Measurements from ENCODE around the gene SAFB2.

The SAFB2 gene

DNA sequence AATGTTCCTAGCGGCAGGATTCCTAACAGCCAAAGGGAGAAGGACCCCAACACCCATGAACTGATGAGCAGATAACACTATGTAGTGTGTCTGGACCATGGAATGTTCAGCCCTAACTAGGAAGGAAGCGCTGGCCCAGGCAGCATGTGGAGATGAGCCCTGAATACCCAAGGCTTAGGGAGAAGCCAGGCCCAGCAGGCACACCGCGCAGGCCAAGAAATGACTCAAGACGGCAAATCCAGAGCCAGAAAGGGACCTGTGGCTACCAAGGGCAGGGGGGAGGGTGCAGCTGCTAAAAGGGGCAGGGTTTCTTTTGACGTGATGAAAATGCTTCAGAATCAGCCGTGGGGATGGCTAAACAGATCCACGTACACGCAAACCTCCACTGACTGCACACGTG is 34.1 kb downstream of the SAFB2 start:
- no peak overlapping the region for H3K4me3 ChIP-seq (ENCODE audit: low read depth, low read length)
- DNase-seq (ENCODE audit: low read depth), result no peak

- no peak for DNase-seq (ENCODE audit: low read depth)
- no peak overlapping the region for H3K4me3 ChIP-seq (ENCODE audit: low read depth, low read length)
These were observed 34.9 kb downstream of the SAFB2 start for GRCh38 chr19:5587661-5588060.

GRCh38 chr19:5587071-5587455 is 35.5 kb downstream of the SAFB2 start:
- no peak overlapping the region for H3K4me3 ChIP-seq (ENCODE audit: low read depth, low read length)
- DNase-seq (ENCODE audit: low read depth), result no peak

DNA sequence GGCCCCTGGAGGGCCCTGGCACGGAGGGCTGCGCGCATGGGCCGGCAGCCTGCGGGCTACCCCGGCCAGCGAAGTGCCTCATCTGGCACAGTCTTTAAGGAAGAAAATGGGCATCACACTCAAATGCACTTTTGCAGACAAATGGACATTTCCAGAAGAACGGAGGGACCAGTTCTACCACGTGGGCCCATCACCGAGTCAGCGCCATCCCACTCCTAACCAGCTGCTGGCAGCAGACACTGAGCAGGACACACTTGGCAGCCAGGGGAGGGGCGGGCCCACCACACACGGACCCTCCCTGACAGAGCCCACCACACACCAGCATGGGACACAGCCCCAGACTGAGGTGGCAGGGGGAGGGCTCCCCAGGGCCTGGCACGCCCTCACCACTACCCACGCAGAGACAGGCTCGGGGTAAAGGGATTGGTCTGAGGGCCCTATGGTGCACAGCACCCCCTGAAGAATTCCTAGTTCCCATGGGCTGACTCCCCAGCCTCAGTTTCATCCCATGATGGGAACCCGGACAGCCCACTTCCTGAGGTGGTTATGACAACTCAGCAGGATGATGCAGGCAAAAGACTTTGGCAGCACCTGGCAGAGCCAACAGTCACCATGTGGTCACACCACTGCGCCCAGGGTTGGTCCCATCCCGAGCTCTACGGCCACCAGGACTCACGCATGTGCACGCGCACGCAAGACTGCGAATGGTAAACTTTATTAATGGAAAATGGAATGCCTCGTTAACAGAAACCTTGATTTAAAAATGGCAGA is 36.1 kb downstream of the SAFB2 start:
- no peak for DNase-seq (ENCODE audit: low read depth)

DNA sequence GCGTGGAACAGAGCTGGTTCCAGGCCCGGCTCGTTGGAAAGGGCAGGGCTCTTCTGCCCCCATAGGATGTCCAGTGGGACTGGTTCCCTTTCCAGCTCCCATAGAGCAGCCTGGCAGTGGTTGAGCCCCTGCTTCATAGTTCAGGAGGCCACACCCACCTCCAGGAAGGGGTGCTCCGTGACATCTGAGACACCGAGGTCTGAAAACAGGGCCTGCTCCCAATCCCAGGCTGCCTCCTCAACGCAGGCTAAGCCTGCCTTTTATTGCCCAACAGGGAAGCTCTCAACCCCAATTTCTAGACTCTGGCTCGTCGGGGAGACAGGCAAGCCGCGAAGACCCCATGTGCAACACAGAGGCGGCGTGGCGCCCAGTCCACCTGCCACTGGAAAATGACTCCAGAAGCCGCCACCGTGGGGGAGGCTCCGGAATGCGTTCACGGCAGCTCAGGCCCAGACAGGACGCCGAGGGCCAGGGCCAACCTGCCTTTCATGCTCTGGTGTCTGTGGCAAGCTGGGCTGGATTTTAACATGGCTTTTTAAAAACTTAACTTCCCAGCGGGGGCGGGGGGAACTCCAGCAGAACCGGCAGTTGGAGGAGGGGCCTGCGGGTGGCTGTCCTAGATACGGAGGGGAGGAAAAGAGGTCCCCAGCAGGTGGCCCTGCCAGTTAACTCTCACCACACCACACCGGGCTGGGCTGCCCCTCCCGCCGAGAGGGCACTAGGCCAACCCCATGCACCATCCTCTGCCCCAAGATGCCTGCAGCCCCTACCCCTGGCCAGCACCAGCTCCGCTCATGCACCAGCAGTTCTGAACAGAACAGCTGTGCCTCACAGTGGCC is 36.9 kb downstream of the SAFB2 start:
- no peak for DNase-seq (ENCODE audit: low read depth)

More for the DNA sequence above, 36.1 kb downstream of the SAFB2 start:
- H3K4me3 ChIP-seq (ENCODE audit: low read depth, low read length), result no peak overlapping the region

GRCh38 chr19:5580161-5580571 is 42.4 kb downstream of the SAFB2 start:
- no peak overlapping the region for H3K4me3 ChIP-seq (ENCODE audit: low read depth, low read length)
- DNase-seq (ENCODE audit: low read depth), result no peak

More for the DNA sequence above, 36.9 kb downstream of the SAFB2 start:
- H3K4me3 ChIP-seq (ENCODE audit: low read depth, low read length), result no peak overlapping the region

GRCh38 chr19:5579697-5580096 is 42.9 kb downstream of the SAFB2 start:
- DNase-seq (ENCODE audit: low read depth), result no peak

DNA sequence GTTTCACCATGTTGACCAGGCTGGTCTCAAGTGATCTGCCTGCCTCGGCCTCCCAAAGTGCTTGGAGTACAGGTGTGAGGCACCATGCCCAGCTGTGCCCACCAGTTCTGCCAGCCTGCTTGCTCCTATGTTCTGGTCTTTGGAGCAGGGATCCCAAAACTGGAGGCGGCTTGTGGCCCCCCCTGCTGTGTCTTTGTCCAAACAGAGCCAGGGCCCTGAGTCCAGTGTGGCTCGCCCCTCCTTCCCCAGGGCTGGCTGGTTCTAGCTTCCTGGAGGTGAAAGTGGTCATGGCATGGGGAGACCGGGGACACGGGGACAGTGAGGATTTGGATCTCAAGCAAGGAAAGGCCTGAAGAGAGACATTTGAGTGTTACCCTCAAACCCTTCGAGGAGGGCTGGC is 43.3 kb downstream of the SAFB2 start:
- DNase-seq (ENCODE audit: low read depth), result no peak
- H3K4me3 ChIP-seq (ENCODE audit: low read depth, low read length), result no peak overlapping the region

More at GRCh38 chr19:5579697-5580096, 42.9 kb downstream of the SAFB2 start:
- H3K4me3 ChIP-seq (ENCODE audit: low read depth, low read length), result no peak overlapping the region

DNA sequence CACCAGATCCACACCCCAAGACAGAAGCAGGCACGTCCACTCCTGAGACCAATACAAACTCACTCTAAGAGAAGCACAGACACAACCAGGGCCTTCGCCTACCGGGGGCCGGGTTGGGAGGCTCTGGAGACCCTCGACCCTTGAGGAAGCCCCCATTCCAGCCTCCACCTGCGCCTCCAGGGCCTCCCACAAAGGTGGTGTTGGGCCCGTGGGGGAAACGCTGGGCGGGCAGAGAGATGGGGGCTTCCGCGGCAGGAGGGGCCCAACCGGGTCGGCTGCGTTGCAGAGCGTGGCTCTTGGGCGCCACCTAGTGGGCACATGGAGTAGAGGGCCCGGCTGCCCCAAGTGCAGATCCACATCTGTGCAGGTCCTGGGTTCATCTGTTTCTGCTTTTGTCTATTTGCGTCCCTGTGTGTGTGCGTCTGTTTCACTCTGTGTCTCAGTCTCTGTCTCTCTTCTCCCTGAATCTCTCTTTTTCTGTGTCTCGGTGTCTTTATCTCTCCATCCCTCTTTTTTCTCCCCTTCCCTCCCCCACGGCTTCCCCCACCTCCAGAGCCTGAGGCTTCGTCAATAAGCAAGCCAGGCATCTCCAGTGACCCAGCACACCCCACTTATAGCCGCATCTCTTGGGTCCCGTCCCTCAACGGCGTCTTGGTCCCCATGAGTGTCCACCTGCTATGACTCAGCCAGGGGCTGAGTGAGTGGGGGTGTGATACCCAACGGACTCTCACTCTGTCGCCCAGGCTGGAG is 44.3 kb downstream of the SAFB2 start:
- no peak for DNase-seq (ENCODE audit: low read depth)
- peak overlapping the region; percentile 33 for H3K4me3 ChIP-seq (ENCODE audit: low read depth, low read length)

DNA sequence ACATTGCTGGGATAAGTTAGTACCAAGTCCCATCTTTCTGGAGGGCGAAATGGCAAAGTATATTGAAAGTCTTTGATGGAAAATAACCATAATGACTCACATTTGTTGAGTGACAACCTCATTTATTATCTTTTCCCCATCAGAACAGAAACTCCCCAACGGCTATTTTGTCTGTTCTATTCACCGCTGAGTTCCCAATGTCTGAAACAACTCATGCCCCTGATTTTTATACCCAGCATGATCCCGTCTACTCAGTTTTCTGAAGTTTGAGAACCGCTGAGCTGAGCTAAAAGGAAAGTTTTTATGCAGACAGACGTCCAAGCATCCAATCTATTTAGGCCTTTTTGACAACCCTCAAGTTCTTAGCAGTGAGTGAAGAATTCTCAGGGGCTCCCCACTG is 47.0 kb downstream of the SAFB2 start:
- H3K4me3 ChIP-seq (ENCODE audit: low read depth, low read length), result no peak overlapping the region
- DNase-seq (ENCODE audit: low read depth), result no peak

DNA sequence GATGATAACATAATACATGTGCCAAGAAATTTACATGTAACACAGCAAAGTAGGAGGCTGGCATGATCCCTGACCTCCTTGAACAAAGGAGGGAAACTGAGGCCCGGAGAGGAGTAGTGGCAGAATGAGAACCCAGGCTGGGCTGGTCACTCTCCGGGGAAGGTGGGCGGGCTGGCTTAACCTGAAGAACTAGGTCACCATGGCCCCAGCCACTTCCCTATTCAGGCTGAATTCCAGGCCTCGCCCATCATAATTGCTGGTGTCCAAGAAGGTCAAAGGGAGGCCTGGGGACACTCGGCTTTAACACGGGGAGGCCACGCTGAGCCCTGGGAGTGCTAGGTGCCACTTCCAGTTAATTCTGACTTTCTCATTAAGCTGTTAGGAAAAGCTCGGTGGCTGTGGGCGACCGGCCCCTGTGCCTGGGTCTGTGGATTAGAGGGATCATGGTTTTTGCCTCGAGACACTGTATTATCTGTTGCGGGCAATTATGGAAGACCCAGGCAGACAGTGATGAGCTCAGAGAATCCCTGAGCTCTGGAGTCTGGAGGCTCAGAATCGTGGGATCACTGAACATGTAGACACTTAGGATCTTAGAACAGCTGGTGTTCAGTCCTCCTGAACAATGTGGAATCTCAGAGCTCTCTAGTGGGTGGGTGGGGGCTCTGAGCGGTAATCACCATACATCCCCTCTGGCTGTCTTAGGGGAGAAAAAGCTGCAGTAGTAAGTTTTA is 49.9 kb downstream of the SAFB2 start:
- H3K4me3 ChIP-seq (ENCODE audit: low read depth, low read length), result no peak overlapping the region
- DNase-seq (ENCODE audit: low read depth), result no peak

GRCh38 chr19:5571777-5572176 is 50.8 kb downstream of the SAFB2 start:
- no peak for DNase-seq (ENCODE audit: low read depth)
- no peak overlapping the region for H3K4me3 ChIP-seq (ENCODE audit: low read depth, low read length)

DNA sequence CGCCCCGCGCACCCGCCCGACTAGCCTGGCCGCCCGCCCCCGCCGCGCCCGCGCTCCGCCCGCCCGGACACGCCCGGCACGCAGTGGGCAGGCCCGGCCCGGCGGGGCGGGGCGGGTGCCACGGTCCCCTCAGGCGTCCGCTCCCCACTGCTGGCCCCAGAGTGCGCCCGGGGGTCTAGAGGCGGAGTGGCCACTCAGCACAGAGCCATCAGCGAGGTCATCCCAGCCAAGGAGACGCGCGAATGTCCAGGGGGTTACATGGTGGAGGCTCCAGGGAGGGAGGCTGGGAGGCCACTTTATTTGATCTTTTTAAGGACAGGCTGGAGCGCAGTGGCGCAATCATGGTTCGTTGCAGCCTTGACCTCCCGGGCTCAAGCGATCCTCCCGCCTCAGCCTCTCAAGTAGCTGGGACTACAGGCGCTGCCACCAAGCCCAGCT is 54.6 kb downstream of the SAFB2 start:
- no peak overlapping the region for H3K4me3 ChIP-seq (ENCODE audit: low read depth, low read length)
- DNase-seq (ENCODE audit: low read depth), result no peak

- H3K4me3 ChIP-seq (ENCODE audit: low read depth, low read length), result peak within 1 kb of the TSS; percentile 18
- DNase-seq (ENCODE audit: low read depth), result no peak
These were observed 55.1 kb downstream of the SAFB2 start, which contains the start of gene TINCR for GRCh38 chr19:5567360-5567969. TSS of gene TINCR (minus strand) at chr19:5567953.

DNA sequence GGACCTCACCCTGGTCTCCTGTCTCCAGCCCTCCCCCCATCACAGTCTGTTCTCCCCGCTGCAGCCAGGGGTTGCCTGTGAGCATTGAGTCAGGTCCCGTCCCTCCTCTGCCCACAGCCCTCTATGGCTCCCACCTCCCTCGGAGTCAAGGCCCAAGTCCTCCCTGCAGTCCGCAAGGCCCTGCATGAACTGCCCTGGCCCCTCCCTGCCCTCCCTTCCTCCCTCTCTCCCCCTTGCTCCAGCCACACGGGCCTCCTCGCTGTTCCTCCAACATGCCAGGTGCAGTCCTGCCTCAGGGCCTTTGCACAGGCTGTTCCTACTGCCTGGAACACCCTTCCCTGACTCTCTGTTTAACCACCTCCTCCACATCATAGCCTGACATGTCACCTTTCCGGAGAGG is 57.6 kb downstream of the SAFB2 start:
- H3K4me3 ChIP-seq (ENCODE audit: low read depth, low read length), result no peak overlapping the region
- DNase-seq (ENCODE audit: low read depth), result no peak

GRCh38 chr19:5563935-5564612 is 58.5 kb downstream of the SAFB2 start:
- no peak overlapping the region for H3K4me3 ChIP-seq (ENCODE audit: low read depth, low read length)
- no peak for DNase-seq (ENCODE audit: low read depth)

- H3K4me3 ChIP-seq (ENCODE audit: low read depth, low read length), result no peak overlapping the region
- DNase-seq (ENCODE audit: low read depth), result no peak
These were observed 59.6 kb downstream of the SAFB2 start for GRCh38 chr19:5563008-5563431.

DNA sequence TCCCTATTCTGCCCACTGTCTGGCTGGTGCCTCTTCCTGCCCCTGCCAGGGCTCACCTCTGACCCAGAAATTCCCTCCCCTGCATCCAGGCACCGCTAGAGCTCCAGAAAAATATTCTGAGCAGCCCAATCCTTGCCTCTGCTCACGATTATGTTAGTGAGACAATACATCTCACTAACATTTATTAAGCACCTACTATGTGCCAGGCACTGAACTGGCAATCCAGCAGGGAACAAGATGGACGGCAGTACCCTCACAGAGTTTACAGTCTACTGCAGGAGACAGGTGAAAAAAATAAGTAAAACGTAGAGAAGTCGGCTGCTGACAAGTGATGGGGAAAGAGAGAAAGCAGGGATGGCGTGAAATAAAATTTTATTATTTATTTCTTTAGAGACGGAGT is 60.3 kb downstream of the SAFB2 start:
- no peak overlapping the region for H3K4me3 ChIP-seq (ENCODE audit: low read depth, low read length)
- no peak for DNase-seq (ENCODE audit: low read depth)

Data from skeletal muscle cell (primary cell).